Stimulated activated naive CD4-positive, alpha-beta T cell treated with Interleukin-2 at 50 U/mL for 16 hours (primary cell): ENCODE measurements around the gene TMEM132D.
"Not testable (repeated sequence)": the region's sequence is repeated elsewhere in the genome, so short reads cannot be mapped to it uniquely, and the experiment has no call there.

Source experiments
- DNase-seq: peaks from one replicate; lab custom pipeline; 2025; lab: John Stamatoyannopoulos, UW

The TMEM132D gene

GRCh38 chr12:129903956-129904829 lies at the start of gene TMEM132D:
Gene TMEM132D (minus strand): TSS chr12:129904025.
- no peak for DNase-seq

GRCh38 chr12:129949651-129950050 lies 45.8 kb upstream of the TMEM132D start:
- no peak for DNase-seq

- no peak for DNase-seq
Measured at GRCh38 chr12:129941618-129942017, 37.8 kb upstream of the TMEM132D start.

GRCh38 chr12:129938089-129938488 lies 34.3 kb upstream of the TMEM132D start:
- DNase-seq = no peak

GRCh38 chr12:129937426-129937825 lies 33.6 kb upstream of the TMEM132D start:
- no peak for DNase-seq

- DNase-seq = no peak
Measured at GRCh38 chr12:129928643-129929042, 24.8 kb upstream of the TMEM132D start.

GRCh38 chr12:129927316-129927900 lies 23.6 kb upstream of the TMEM132D start:
- no peak for DNase-seq

GRCh38 chr12:129911428-129912049 lies 7.7 kb upstream of the TMEM132D start:
- DNase-seq = no peak

GRCh38 chr12:129909051-129910020 lies 5.5 kb upstream of the TMEM132D start:
- DNase-seq = no peak

- no peak for DNase-seq
Measured at GRCh38 chr12:129903092-129903945, 506 bp downstream of the TMEM132D start.

- DNase-seq = no peak
Measured at GRCh38 chr12:129902371-129903091, 1.3 kb downstream of the TMEM132D start.

GRCh38 chr12:129901254-129901653 lies 2.6 kb downstream of the TMEM132D start:
- DNase-seq = no peak

- no peak for DNase-seq
Measured at GRCh38 chr12:129900306-129900705, 3.5 kb downstream of the TMEM132D start.

- DNase-seq = not testable (repeated sequence)
Measured at GRCh38 chr12:129899045-129899444, 4.8 kb downstream of the TMEM132D start.

- DNase-seq = no peak
Measured at GRCh38 chr12:129893691-129894090, 10.1 kb downstream of the TMEM132D start.

- no peak for DNase-seq
Measured at GRCh38 chr12:129887101-129887500, 16.7 kb downstream of the TMEM132D start.

GRCh38 chr12:129886541-129886940 lies 17.3 kb downstream of the TMEM132D start:
- DNase-seq = no peak

GRCh38 chr12:129885287-129885686 lies 18.5 kb downstream of the TMEM132D start:
- DNase-seq = no peak

- DNase-seq = no peak
Measured at GRCh38 chr12:129877411-129877810, 26.4 kb downstream of the TMEM132D start.

GRCh38 chr12:129873833-129874208 lies 30.0 kb downstream of the TMEM132D start:
- DNase-seq = no peak
